GM18867 (cell line): ENCODE results near the gene RPS15A.
"Not testable (repeated sequence)": the region's sequence is repeated elsewhere in the genome, so short reads cannot be mapped to it uniquely, and the experiment has no call there.

Experiments
- ATAC-seq: cut with Tn5 transposase; IDR thresholded peaks from one replicate; pipeline ENCODE4 v1.9.1; 2021; ENCODE audit warnings: mild to moderate bottlenecking, moderate library complexity; ENCODE audit not compliant: unreplicated experiment

Gene RPS15A

GRCh38 chr16:18759598-18760520 lies 30.3 kb downstream of the RPS15A start:
- peak; percentile 59 for ATAC-seq

GRCh38 chr16:18757960-18758660 lies 32.0 kb downstream of the RPS15A start:
- ATAC-seq: not testable (repeated sequence)

- not testable (repeated sequence) for ATAC-seq
Observed at GRCh38 chr16:18756639-18757038, 33.5 kb downstream of the RPS15A start.

- ATAC-seq: not testable (repeated sequence)
Observed at GRCh38 chr16:18742870-18743269, 47.3 kb downstream of the RPS15A start.

- not testable (repeated sequence) for ATAC-seq
Observed at GRCh38 chr16:18740027-18740426, 50.1 kb downstream of the RPS15A start.

GRCh38 chr16:18738768-18739167 lies 51.4 kb downstream of the RPS15A start:
- not testable (repeated sequence) for ATAC-seq

- not testable (repeated sequence) for ATAC-seq
Observed at GRCh38 chr16:18734279-18734678, 55.9 kb downstream of the RPS15A start.
